Measurements from ENCODE around the gene CHST7.

CHST7 gene

GRCh38 chrX:46602468-46603102, 29.0 kb downstream of the CHST7 start:
- TF ChIP-seq CTCF (IDR thresholded peaks at IDR 0.05; ENCODE audit: insufficient read depth, low read depth, low read length, missing control alignments): no peak
- no peak overlapping the region for H3K4me3 ChIP-seq (ENCODE audit: low read depth, low read length)
- DNase-seq (ENCODE audit: low read depth): no peak

- TF ChIP-seq CTCF (IDR thresholded peaks at IDR 0.05; ENCODE audit: insufficient read depth, low read depth, low read length, missing control alignments): no peak
- H3K4me3 ChIP-seq (ENCODE audit: low read depth, low read length): no peak overlapping the region
- DNase-seq (ENCODE audit: low read depth): no peak
Observed at GRCh38 chrX:46607916-46608315, 34.4 kb downstream of the CHST7 start.

- no peak for TF ChIP-seq CTCF (IDR thresholded peaks at IDR 0.05; ENCODE audit: insufficient read depth, low read depth, low read length, missing control alignments)
- no peak overlapping the region for H3K4me3 ChIP-seq (ENCODE audit: low read depth, low read length)
- no peak for DNase-seq (ENCODE audit: low read depth)
Observed at GRCh38 chrX:46610070-46610658, 36.6 kb downstream of the CHST7 start.

- no peak for TF ChIP-seq CTCF (IDR thresholded peaks at IDR 0.05; ENCODE audit: insufficient read depth, low read depth, low read length, missing control alignments)
- no peak for DNase-seq (ENCODE audit: low read depth)
Observed at GRCh38 chrX:46611658-46612362, 38.2 kb downstream of the CHST7 start.

GRCh38 chrX:46617906-46618305, 44.3 kb downstream of the CHST7 start:
- DNase-seq (ENCODE audit: low read depth): no peak
- no peak overlapping the region for H3K4me3 ChIP-seq (ENCODE audit: low read depth, low read length)
- TF ChIP-seq CTCF (IDR thresholded peaks at IDR 0.05; ENCODE audit: insufficient read depth, low read depth, low read length, missing control alignments): no peak

More at GRCh38 chrX:46611658-46612362, 38.2 kb downstream of the CHST7 start:
- H3K4me3 ChIP-seq (ENCODE audit: low read depth, low read length): no peak overlapping the region

GRCh38 chrX:46618947-46619346, 45.4 kb downstream of the CHST7 start:
- no peak overlapping the region for H3K4me3 ChIP-seq (ENCODE audit: low read depth, low read length)

More at GRCh38 chrX:46618947-46619346, 45.4 kb downstream of the CHST7 start:
- TF ChIP-seq CTCF (IDR thresholded peaks at IDR 0.05; ENCODE audit: insufficient read depth, low read depth, low read length, missing control alignments): no peak
- no peak for DNase-seq (ENCODE audit: low read depth)

Data from GM12865 (cell line).